Ovary (tissue), 3 donors: Measurements from ENCODE around the gene TMEM63C.

Experiments
- CTCF ChIP-seq, 3 donors: fragments of 450-650 bp in 2 of 3; fragments of 200-600 bp in 1 of 3; IDR thresholded peaks; one replicate each; pipeline versions ENCODE4 v1.5.1 to v1.8.0; 2016 to 2022; ENCODE audit warnings: antibody characterized with exemption in 3 of 3, mild to moderate bottlenecking in 1 of 3
- EP300 ChIP-seq: sonication (generic); formaldehyde crosslinking; IDR thresholded peaks from one replicate; pipeline ENCODE4 v1.6.1; 2017; ENCODE audit warnings: antibody characterized with exemption
- donor health status: DM: no; HTN: no; CAD: no.

- TF ChIP-seq EP300 (no peak), CTCF (IDR thresholded peaks at IDR 0.05) (no peak)
These were observed 27.8 kb upstream of the TMEM63C start for GRCh38 chr14:77153802-77154201.
